Smooth muscle cell (in vitro differentiated cells): ENCODE results near the gene ANLN. TPM values are rescaled to one million over a fixed set of nuclear protein-coding genes. Genes with fewer than 3 reads are reported as not detected.

Source experiments
- DNase-seq: peaks from one replicate; lab custom pipeline; 2025; ENCODE audit not compliant: unreplicated experiment; lab: John Stamatoyannopoulos, UW
- H2AFZ ChIP-seq: fragments of 200-600 bp; sonication (generic); 2 replicates; pipeline ENCODE4 v1.6.0; 2016; ENCODE audit warnings: antibody characterized with exemption, low read depth, mild to moderate bottlenecking
- H3F3A ChIP-seq: fragments of 200-600 bp; sonication (generic); 2 replicates; pipeline ENCODE4 v1.6.0; 2017; ENCODE audit warnings: antibody characterized with exemption, low read depth
- H3K27ac ChIP-seq: fragments of 200-600 bp; sonication (generic); 2 replicates; pipeline ENCODE4 v1.5.1; 2016; ENCODE audit warnings: low read depth, mild to moderate bottlenecking
- H3K27me3 ChIP-seq: fragments of 200-600 bp; sonication (generic); 2 replicates; pipeline ENCODE4 v1.6.1; 2016; ENCODE audit warnings: low read depth, mild to moderate bottlenecking
- H3K36me3 ChIP-seq: fragments of 200-600 bp; sonication (generic); 2 replicates; pipeline ENCODE4 v1.5.1; 2016; ENCODE audit warnings: low read depth
- H3K4me1 ChIP-seq: fragments of 200-600 bp; sonication (generic); 2 replicates; pipeline ENCODE4 v1.5.1; 2016; ENCODE audit warnings: low read depth
- H3K4me2 ChIP-seq: fragments of 200-600 bp; sonication (generic); 2 replicates; pipeline ENCODE4 v1.6.0; 2016; ENCODE audit warnings: mild to moderate bottlenecking
- H3K4me3 ChIP-seq: fragments of 200-600 bp; sonication (generic); 2 replicates; pipeline ENCODE4 v1.5.1; 2016; ENCODE audit warnings: mild to moderate bottlenecking
- H3K79me2 ChIP-seq: fragments of 200-600 bp; sonication (generic); 2 replicates; pipeline ENCODE4 v1.6.0; 2016; ENCODE audit warnings: low read depth, mild to moderate bottlenecking
- H3K9ac ChIP-seq: fragments of 200-600 bp; sonication (generic); 2 replicates; pipeline ENCODE4 v1.6.0; 2016; ENCODE audit warnings: low read depth
- H3K9me3 ChIP-seq: fragments of 200-600 bp; sonication (generic); replicated peaks from 2 replicates; pipeline ENCODE4 v1.5.1; 2016; ENCODE audit warnings: low read depth
- H4K20me1 ChIP-seq: fragments of 200-600 bp; sonication (generic); 2 replicates; pipeline ENCODE4 v1.6.0; 2016; ENCODE audit warnings: low read depth
- CTCF ChIP-seq: fragments of 200-600 bp; sonication (generic); IDR thresholded peaks from 2 replicates; pipeline ENCODE4 v1.5.1; 2017; ENCODE audit warnings: borderline replicate concordance, mild to moderate bottlenecking, antibody characterized with exemption; ENCODE audit not compliant: insufficient read depth, poor library complexity, severe bottlenecking
- WGBS: methylation state at CpG from one replicate; pipeline ENCODE4 v1.1.7; 2016; ENCODE audit warnings: low lambda C conversion rate; 5-methylcytosine and 5-hydroxymethylcytosine counted together
- polyA plus RNA-seq: library from polyadenylated mRNA; unstranded; fragments of >200 nt; fragmentation: Nextera tagmentation; extraction: Ambion mirVana; gene quantifications from 2 replicates; pipeline ENCODE4 v1.2.1, GENCODE V29; 2016
- total RNA-seq: library from RNA; depleted of rRNA; stranded (reverse); fragments of >200 nt; gene quantifications from 2 replicates; pipeline ENCODE4 v1.2.3, GENCODE V29; 2014

The ANLN gene
- total and polyA plus RNA-seq, 2 experiments from 2014 or later = 9.0 to 28.7 TPM

GRCh38 chr7:36456138-36456537 lies 66.5 kb downstream of the ANLN start:
- Histone ChIP-seq H3K9ac (no peak overlapping the region), H3K9me3 (no peaks in the 10 kb centered on the region), H3K27ac (no peak overlapping the region), H3K27me3 (no peaks in the 10 kb centered on the region), H3K79me2 (no peaks in the 10 kb centered on the region), H3F3A (no peaks in the 10 kb centered on the region), H3K4me1 (no peaks in the 10 kb centered on the region), H3K4me3 (no peak overlapping the region), H4K20me1 (no peaks in the 10 kb centered on the region), H2AFZ (no peak overlapping the region), H3K36me3 (no peaks in the 10 kb centered on the region), H3K4me2 (no peak overlapping the region)
- WGBS = 100% methylated on average over 3 of the region's 3 CpGs
- no peak for DNase-seq
- no peak for TF ChIP-seq CTCF

- WGBS = 43% methylated on average over 2 of the region's 2 CpGs
Measured at GRCh38 chr7:36456548-36456947, 66.9 kb downstream of the ANLN start.

GRCh38 chr7:36459236-36459960 lies 69.7 kb downstream of the ANLN start:
- no peaks in the 10 kb centered on the region for H3K36me3 ChIP-seq
- no peaks in the 10 kb centered on the region for H3K9me3 ChIP-seq
- H3K27ac ChIP-seq = no peak overlapping the region
- no peaks in the 10 kb centered on the region for H3F3A ChIP-seq
- H3K4me1 ChIP-seq = no peaks in the 10 kb centered on the region
- H3K4me2 ChIP-seq = no peak overlapping the region
- no peaks in the 10 kb centered on the region for H3K79me2 ChIP-seq
- no peak overlapping the region for H3K4me3 ChIP-seq
- H3K9ac ChIP-seq = no peak overlapping the region
- no peaks in the 10 kb centered on the region for H4K20me1 ChIP-seq
- no peak for DNase-seq
- no peak overlapping the region for H2AFZ ChIP-seq
- no peaks in the 10 kb centered on the region for H3K27me3 ChIP-seq
- no peak for TF ChIP-seq CTCF
- 76% methylated on average over 12 of the region's 12 CpGs for WGBS

More at GRCh38 chr7:36456548-36456947, 66.9 kb downstream of the ANLN start:
- DNase-seq = no peak
- no peak for TF ChIP-seq CTCF
- no peaks in the 10 kb centered on the region for H3K27me3 ChIP-seq
- no peak overlapping the region for H3K4me2 ChIP-seq
- H3K27ac ChIP-seq = no peak overlapping the region
- H3K9ac ChIP-seq = no peak overlapping the region
- no peak overlapping the region for H3K4me3 ChIP-seq
- no peaks in the 10 kb centered on the region for H3K36me3 ChIP-seq
- no peaks in the 10 kb centered on the region for H3F3A ChIP-seq
- no peaks in the 10 kb centered on the region for H3K4me1 ChIP-seq
- no peak overlapping the region for H2AFZ ChIP-seq
- H4K20me1 ChIP-seq = no peaks in the 10 kb centered on the region
- no peaks in the 10 kb centered on the region for H3K9me3 ChIP-seq
- no peaks in the 10 kb centered on the region for H3K79me2 ChIP-seq
